B cell (primary cell): ENCODE measurements around the gene RREB1. TPM values are rescaled to one million over a fixed set of nuclear protein-coding genes. Genes with fewer than 3 reads are reported as not detected.

Experiments used
- ATAC-seq: fragments of 200-7000 bp; cut with Tn5 transposase; one replicate; pipeline ENCODE4 v1.10.0; 2021; ENCODE audit warnings: low read depth, mild to moderate bottlenecking, moderate number of reproducible peaks, moderate library complexity
- CTCF ChIA-PET: fragments of 350-600 bp; sonication (Branson Sonifier 250); formaldehyde crosslinking; loops from one replicate; lab custom pipeline; 2021; ENCODE audit warnings: antibody characterized with exemption, inconsistent platforms; lab: Charles Lee
- POLR2A ChIA-PET: fragments of 350-600 bp; sonication (Branson Sonifier 250); formaldehyde crosslinking; loops from one replicate; lab custom pipeline; 2021; ENCODE audit warnings: antibody characterized with exemption; lab: Charles Lee
- DNase-seq: peaks from one replicate; pipeline ENCODE4 v3.0.0; 2013
- H2AFZ ChIP-seq: 2 replicates; pipeline ENCODE4 v1.6.1; 2012; ENCODE audit warnings: mild to moderate bottlenecking, low read depth, low read length; ENCODE audit not compliant: insufficient read depth, poor library complexity, severe bottlenecking
- H3K27ac ChIP-seq, 2 donors: 1 replicate in 1 of 2; 2 replicates in 1 of 2; pipeline ENCODE4 v1.5.1; 2012 to 2013; ENCODE audit warnings: low read length in 2 of 2, mild to moderate bottlenecking in 2 of 2, moderate library complexity in 1 of 2
- H3K27me3 ChIP-seq, 4 experiments: fragments of 200-600 bp in 1 of 4; sonication (generic) in 1 of 4; replicated peaks in 1 of 4; 1 replicate in 2 of 4; 2 replicates in 2 of 4; pipeline versions ENCODE4 v1.6.1 to v1.7.0; 2013 to 2016; ENCODE audit warnings: low read length in 3 of 4, mild to moderate bottlenecking in 2 of 4, mixed read lengths in 1 of 4, moderate library complexity in 1 of 4; ENCODE audit not compliant: insufficient read depth in 4 of 4, control insufficient read depth in 3 of 4; ENCODE audit errors: control extremely low read depth in 1 of 4
- H3K36me3 ChIP-seq, 2 experiments: replicated peaks in 1 of 2; 1 replicate in 1 of 2; 2 replicates in 1 of 2; pipeline versions ENCODE4 v1.6.1 to v1.7.1; 2013; ENCODE audit warnings: low read length in 1 of 2; ENCODE audit not compliant: insufficient read depth in 2 of 2, control insufficient read depth in 1 of 2; ENCODE audit errors: control extremely low read depth in 1 of 2, extremely low read depth in 1 of 2
- H3K4me1 ChIP-seq, 2 donors: fragments of 200-600 bp in 1 of 2; sonication (generic) in 1 of 2; 1 replicate in 1 of 2; 2 replicates in 1 of 2; pipeline versions ENCODE4 v1.5.1 to v1.6.1; 2013 to 2017; ENCODE audit warnings: low read length in 2 of 2; ENCODE audit not compliant: control insufficient read depth in 2 of 2, insufficient read depth in 2 of 2
- H3K4me2 ChIP-seq: replicated peaks from 2 replicates; pipeline ENCODE3; 2012; ENCODE audit warnings: mild to moderate bottlenecking, low read depth, low read length; ENCODE audit not compliant: poor library complexity, severe bottlenecking
- H3K4me3 ChIP-seq, 5 experiments: fragments of 200-600 bp in 1 of 5; sonication (generic) in 1 of 5; 1 replicate in 3 of 5; 2 replicates in 2 of 5; pipeline versions ENCODE4 v1.5.1 to v1.7.0; 2011 to 2016; ENCODE audit warnings: low read length in 4 of 5, mild to moderate bottlenecking in 4 of 5, low read depth in 2 of 5, control low read depth in 1 of 5, moderate library complexity in 1 of 5; ENCODE audit not compliant: insufficient read depth in 1 of 5; ENCODE audit errors: control extremely low read depth in 1 of 5, extremely low read depth in 1 of 5
- H3K79me2 ChIP-seq: fragments of 200-600 bp; sonication (generic); one replicate; pipeline ENCODE4 v1.6.0; 2016; ENCODE audit warnings: low read length; ENCODE audit not compliant: control insufficient read depth, insufficient read depth
- H3K9ac ChIP-seq: fragments of 200-600 bp; sonication (generic); 2 replicates; pipeline ENCODE4 v1.6.1; 2017; ENCODE audit warnings: mild to moderate bottlenecking, low read length, moderate library complexity
- H3K9me3 ChIP-seq, 3 donors: one replicate each; pipeline versions ENCODE4 v1.6.1 to v1.7.1; 2013; ENCODE audit warnings: low read length in 2 of 3; ENCODE audit not compliant: control insufficient read depth in 2 of 3, insufficient read depth in 1 of 3; ENCODE audit errors: control extremely low read depth in 1 of 3
- H4K20me1 ChIP-seq: 2 replicates; pipeline ENCODE4 v1.6.0; 2012; ENCODE audit warnings: mild to moderate bottlenecking, low read length; ENCODE audit not compliant: insufficient read depth, control insufficient read depth, poor library complexity, severe bottlenecking
- H3K27ac Mint-ChIP-seq: one replicate; pipeline ENCODE4 v1.8.0; 2021; ENCODE audit warnings: mixed read lengths
- H3K27me3 Mint-ChIP-seq: one replicate; pipeline ENCODE4 v1.8.0; 2021; ENCODE audit warnings: mixed read lengths
- H3K4me1 Mint-ChIP-seq: one replicate; pipeline ENCODE4 v1.8.0; 2021; ENCODE audit warnings: mixed read lengths
- H3K4me3 Mint-ChIP-seq: one replicate; pipeline ENCODE4 v1.8.0; 2021; ENCODE audit warnings: mixed read lengths
- H3K9me3 Mint-ChIP-seq: one replicate; pipeline ENCODE4 v1.8.0; 2022; ENCODE audit warnings: mixed read lengths; ENCODE audit not compliant: insufficient read depth
- EZH2 ChIP-seq: IDR thresholded peaks from 2 replicates; pipeline ENCODE4 v1.6.1; 2012; ENCODE audit warnings: borderline replicate concordance, low read depth, mild to moderate bottlenecking, moderate library complexity, low read length; ENCODE audit not compliant: insufficient read depth, poor library complexity, severe bottlenecking
- WGBS: methylation state at CpG from one replicate; pipeline ENCODE4 v1.1.5; 2013; ENCODE audit warnings: missing lambda C conversion rate; ENCODE audit not compliant: insufficient coverage; 5-methylcytosine and 5-hydroxymethylcytosine counted together
- intact Hi-C: fragments of 100-400 bp; cut with micrococcal nuclease; formaldehyde crosslinking; loops from one replicate; pipeline ENCODE4 v1.10.0; 2022
- polyA plus RNA-seq: library from polyadenylated mRNA; depleted of rRNA; stranded (reverse); fragments of >200 nt; gene quantifications from 2 replicates; pipeline ENCODE4 v1.2.3, GENCODE V29; 2012
- total RNA-seq, 2 donors: library from RNA; stranded (reverse); fragments of 120-200 nt in 1 of 2; gene quantifications; 1 replicate in 1 of 2; 2 replicates in 1 of 2; pipeline versions ENCODE4 v1.2.3 to v1.2.4, GENCODE V29; 2013 to 2022
- TF ChIP-seq, protein P1 (sequence below): fragments of 200-600 bp; IDR thresholded peaks from one replicate; pipeline ENCODE4 v1.8.0; 2022; ENCODE audit warnings: antibody characterized with exemption, mild to moderate bottlenecking

The RREB1 gene
- total and polyA plus RNA-seq, 2 donors (not counting 1 experiment from before 2014, with no cell fraction given) = 10.4 to 58.6 TPM

- 94% methylated on average over 15 of the region's 18 CpGs for WGBS
- H3K4me3 Mint-ChIP-seq = no peak overlapping the region
Observed at GRCh38 chr6:7257521-7258230, 149.9 kb downstream of the RREB1 start.

More at GRCh38 chr6:7257521-7258230, 149.9 kb downstream of the RREB1 start:
- no peaks in the 10 kb centered on the region for H3K9me3 Mint-ChIP-seq
- CTCF ChIA-PET = interaction anchor here (0.6 to 1.1 kb wide), 2 partner anchors 15 to 466 kb away, joined by 4 read pairs; no protein-coding TSS in a partner anchor
- no peak for DNase-seq
- Histone ChIP-seq H2AFZ (no peak overlapping the region), H3K4me2 (no peak overlapping the region), H3K4me1 (peaks cover 16 to 18% of the 10 kb centered on the region in 2 donors), H4K20me1 (no peaks in the 10 kb centered on the region), H3K9me3 (peaks cover 0 to 18% (median 4%) of the 10 kb centered on the region in 3 donors), H3K36me3 (no peaks in the 10 kb centered on the region), H3K27me3 (peaks cover 0 to 22% (median 1%) of the 10 kb centered on the region in 4 experiments), H3K9ac (no peak overlapping the region), H3K4me3 (no peak overlapping the region), H3K27ac (no peak overlapping the region), H3K79me2 (no peaks in the 10 kb centered on the region)
- H3K27ac Mint-ChIP-seq = no peak overlapping the region
- no peak for ATAC-seq
- peaks cover 33% of the 10 kb centered on the region for H3K4me1 Mint-ChIP-seq
- peaks cover 16% of the 10 kb centered on the region for H3K27me3 Mint-ChIP-seq
- TF ChIP-seq EZH2 = no peak
- TF ChIP-seq, protein P1, sequence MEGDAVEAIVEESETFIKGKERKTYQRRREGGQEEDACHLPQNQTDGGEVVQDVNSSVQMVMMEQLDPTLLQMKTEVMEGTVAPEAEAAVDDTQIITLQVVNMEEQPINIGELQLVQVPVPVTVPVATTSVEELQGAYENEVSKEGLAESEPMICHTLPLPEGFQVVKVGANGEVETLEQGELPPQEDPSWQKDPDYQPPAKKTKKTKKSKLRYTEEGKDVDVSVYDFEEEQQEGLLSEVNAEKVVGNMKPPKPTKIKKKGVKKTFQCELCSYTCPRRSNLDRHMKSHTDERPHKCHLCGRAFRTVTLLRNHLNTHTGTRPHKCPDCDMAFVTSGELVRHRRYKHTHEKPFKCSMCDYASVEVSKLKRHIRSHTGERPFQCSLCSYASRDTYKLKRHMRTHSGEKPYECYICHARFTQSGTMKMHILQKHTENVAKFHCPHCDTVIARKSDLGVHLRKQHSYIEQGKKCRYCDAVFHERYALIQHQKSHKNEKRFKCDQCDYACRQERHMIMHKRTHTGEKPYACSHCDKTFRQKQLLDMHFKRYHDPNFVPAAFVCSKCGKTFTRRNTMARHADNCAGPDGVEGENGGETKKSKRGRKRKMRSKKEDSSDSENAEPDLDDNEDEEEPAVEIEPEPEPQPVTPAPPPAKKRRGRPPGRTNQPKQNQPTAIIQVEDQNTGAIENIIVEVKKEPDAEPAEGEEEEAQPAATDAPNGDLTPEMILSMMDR = no peak
- POLR2A ChIA-PET = no interaction called here
- intact Hi-C loops = no loop called here
